ENCODE measurements around the gene LNX2. TPM values are rescaled to one million over a fixed set of nuclear protein-coding genes. Genes with fewer than 3 reads are reported as not detected.

LNX2 gene
- total and polyA plus RNA-seq, 5 donors from 2014 or later = 3.7 to 6.5 (median 4.8) TPM

- H3K4me3 ChIP-seq (ENCODE audit: low read depth, low read length) = no peak overlapping the region
- H3K36me3 Mint-ChIP-seq = no peaks in the 10 kb centered on the region
- ATAC-seq (ENCODE audit: low read depth in 2 of 2) (no peak), DNase-seq (no peak)
- H3K9me3 ChIP-seq (ENCODE audit: control insufficient read depth in 2 of 2, low read length in 2 of 2) = no peaks in the 10 kb centered on the region
- no peaks in the 10 kb centered on the region for H3K27me3 ChIP-seq (ENCODE audit: control insufficient read depth, insufficient read depth, low read length)
- H3K27ac Mint-ChIP-seq = no peak overlapping the region
- H3K4me3 Mint-ChIP-seq = no peak overlapping the region
- H3K9me3 Mint-ChIP-seq = peaks cover 0 to 2% (median 0%) of the 10 kb centered on the region in 7 donors
- no peaks in the 10 kb centered on the region for H3K36me3 ChIP-seq (ENCODE audit: control insufficient read depth, insufficient read depth, low read length)
- H3K4me1 Mint-ChIP-seq = no peaks in the 10 kb centered on the region
- no peak overlapping the region for H3K27ac ChIP-seq (ENCODE audit: insufficient read depth, low read length, poor library complexity, severe bottlenecking)
- peaks cover 16% of the 10 kb centered on the region for H3K27me3 Mint-ChIP-seq
- no peaks in the 10 kb centered on the region for H3K4me1 ChIP-seq (ENCODE audit: control insufficient read depth, insufficient read depth, low read length, poor library complexity, severe bottlenecking)
These were observed 122.6 kb downstream of the LNX2 start for GRCh38 chr13:27497563-27498230.

- Histone ChIP-seq H3K4me3 (ENCODE audit: low read depth, low read length) (no peak overlapping the region), H3K27me3 (ENCODE audit: control insufficient read depth, insufficient read depth, low read length) (no peaks in the 10 kb centered on the region), H3K36me3 (ENCODE audit: control insufficient read depth, insufficient read depth, low read length) (no peaks in the 10 kb centered on the region), H3K9me3 (ENCODE audit: control insufficient read depth in 2 of 2, low read length in 2 of 2) (no peaks in the 10 kb centered on the region), H3K4me1 (ENCODE audit: control insufficient read depth, insufficient read depth, low read length, poor library complexity, severe bottlenecking) (no peaks in the 10 kb centered on the region), H3K27ac (ENCODE audit: insufficient read depth, low read length, poor library complexity, severe bottlenecking) (no peak overlapping the region)
- ATAC-seq (ENCODE audit: low read depth in 2 of 2) (no peak), DNase-seq (no peak)
- peaks cover 16% of the 10 kb centered on the region for H3K27me3 Mint-ChIP-seq
- H3K9me3 Mint-ChIP-seq = peaks cover 0 to 2% (median 0%) of the 10 kb centered on the region in 7 donors
- H3K4me1 Mint-ChIP-seq = no peaks in the 10 kb centered on the region
- no peak overlapping the region for H3K27ac Mint-ChIP-seq
- no peaks in the 10 kb centered on the region for H3K36me3 Mint-ChIP-seq
- no peak overlapping the region for H3K4me3 Mint-ChIP-seq
These were observed 123.6 kb downstream of the LNX2 start for GRCh38 chr13:27496536-27497273.

- Histone ChIP-seq H3K9me3 (ENCODE audit: control insufficient read depth in 2 of 2, low read length in 2 of 2) (no peaks in the 10 kb centered on the region), H3K36me3 (ENCODE audit: control insufficient read depth, insufficient read depth, low read length) (no peaks in the 10 kb centered on the region), H3K4me3 (ENCODE audit: low read depth, low read length) (no peak overlapping the region), H3K4me1 (ENCODE audit: control insufficient read depth, insufficient read depth, low read length, poor library complexity, severe bottlenecking) (no peaks in the 10 kb centered on the region), H3K27me3 (ENCODE audit: control insufficient read depth, insufficient read depth, low read length) (no peaks in the 10 kb centered on the region), H3K27ac (ENCODE audit: insufficient read depth, low read length, poor library complexity, severe bottlenecking) (no peak overlapping the region)
- Mint-ChIP-seq H3K27me3 (peaks cover 16% of the 10 kb centered on the region), H3K4me3 (no peak overlapping the region), H3K27ac (no peak overlapping the region), H3K9me3 (peaks cover 0 to 2% (median 0%) of the 10 kb centered on the region in 7 donors), H3K4me1 (no peaks in the 10 kb centered on the region), H3K36me3 (no peaks in the 10 kb centered on the region)
- ATAC-seq (ENCODE audit: low read depth in 2 of 2) (no peak), DNase-seq (no peak)
These were observed 124.3 kb downstream of the LNX2 start for GRCh38 chr13:27496006-27496405.

Other genes starting within 250 kb of the LNX2 start
- 165 TPM for gene GTF3A, start 195.9 kb downstream of the LNX2 start, total RNA-seq
- gene GTF3A, start 195.9 kb downstream of the LNX2 start, polyA plus RNA-seq = 100 to 1,000 TPM; 462 to 528 (median 512) TPM
- 48.9 TPM for gene MTIF3, start 170.0 kb downstream of the LNX2 start, total RNA-seq
- gene MTIF3, start 170.0 kb downstream of the LNX2 start, polyA plus RNA-seq = 100 to 1,000 TPM in 2 of 4 donors, 10 to 100 TPM in 2; 93.3 to 114 (median 103) TPM
- 150 TPM for gene POLR1D, start 1.4 kb upstream of the LNX2 start, total RNA-seq
- 100 to 1,000 TPM; 184 to 239 (median 211) TPM for gene POLR1D, start 1.4 kb upstream of the LNX2 start, polyA plus RNA-seq
- not detected for gene GSX1, start 172.0 kb upstream of the LNX2 start, total RNA-seq
- not detected for gene GSX1, start 172.0 kb upstream of the LNX2 start, polyA plus RNA-seq

Data from CD4-positive, CD25-positive, alpha-beta regulatory T cell (primary cell).